Right lobe of liver (tissue), 4 donors: ENCODE results near the gene PARP8.

Experiments
- POLR2A ChIP-seq: fragments of 450-650 bp; IDR thresholded peaks from one replicate; pipeline ENCODE4 v1.6.1; 2017; ENCODE audit warnings: antibody characterized with exemption, mild to moderate bottlenecking
- TF ChIP-seq, protein P1 (sequence below), 4 donors: fragments of 200-600 bp in 3 of 4; fragments of 450-650 bp in 1 of 4; IDR thresholded peaks; one replicate each; pipeline versions ENCODE4 v1.5.1 to v1.8.0; 2016 to 2022; ENCODE audit warnings: antibody characterized with exemption in 4 of 4, mild to moderate bottlenecking in 2 of 4
- donor health status: DM: no; HTN: no; CAD: no.
- donor health status: DM: no; HTN: no; CAD: no.
- donor health status: DM: no; HTN: yes; CAD: no.

DNA sequence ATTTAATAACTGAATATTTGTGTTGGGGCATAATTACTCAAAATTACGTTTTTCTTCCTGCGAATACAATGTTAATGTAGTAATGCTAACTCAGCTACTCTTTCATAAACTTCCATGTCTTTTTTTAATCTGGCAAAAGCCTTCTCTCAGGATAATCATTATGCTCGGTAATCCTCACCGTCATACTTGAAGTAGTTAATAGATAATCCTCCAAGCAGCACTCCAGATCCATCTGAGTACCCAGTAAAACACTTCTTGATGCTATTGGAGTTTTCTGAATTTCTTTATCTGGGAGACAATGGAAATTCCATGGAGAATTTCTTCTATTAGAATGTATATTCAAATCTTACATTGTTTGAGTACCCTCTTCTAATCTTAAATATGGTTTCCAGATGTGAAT, 34.3 kb downstream of the PARP8 start:
- TF ChIP-seq, protein P1, sequence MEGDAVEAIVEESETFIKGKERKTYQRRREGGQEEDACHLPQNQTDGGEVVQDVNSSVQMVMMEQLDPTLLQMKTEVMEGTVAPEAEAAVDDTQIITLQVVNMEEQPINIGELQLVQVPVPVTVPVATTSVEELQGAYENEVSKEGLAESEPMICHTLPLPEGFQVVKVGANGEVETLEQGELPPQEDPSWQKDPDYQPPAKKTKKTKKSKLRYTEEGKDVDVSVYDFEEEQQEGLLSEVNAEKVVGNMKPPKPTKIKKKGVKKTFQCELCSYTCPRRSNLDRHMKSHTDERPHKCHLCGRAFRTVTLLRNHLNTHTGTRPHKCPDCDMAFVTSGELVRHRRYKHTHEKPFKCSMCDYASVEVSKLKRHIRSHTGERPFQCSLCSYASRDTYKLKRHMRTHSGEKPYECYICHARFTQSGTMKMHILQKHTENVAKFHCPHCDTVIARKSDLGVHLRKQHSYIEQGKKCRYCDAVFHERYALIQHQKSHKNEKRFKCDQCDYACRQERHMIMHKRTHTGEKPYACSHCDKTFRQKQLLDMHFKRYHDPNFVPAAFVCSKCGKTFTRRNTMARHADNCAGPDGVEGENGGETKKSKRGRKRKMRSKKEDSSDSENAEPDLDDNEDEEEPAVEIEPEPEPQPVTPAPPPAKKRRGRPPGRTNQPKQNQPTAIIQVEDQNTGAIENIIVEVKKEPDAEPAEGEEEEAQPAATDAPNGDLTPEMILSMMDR (IDR thresholded peaks at IDR 0.05), result no peak
- no peak for TF ChIP-seq POLR2A
